ENCODE results near the gene CRELD1.
"Not testable (repeated sequence)": the region's sequence is repeated elsewhere in the genome, so short reads cannot be mapped to it uniquely, and the experiment has no call there.

CRELD1 gene

GRCh38 chr3:9938966-9939365, 5.3 kb downstream of the CRELD1 start:
- H3K27me3 ChIP-seq (ENCODE audit: insufficient read depth, low read length) = no peaks in the 10 kb centered on the region
- no peak overlapping the region for H3K4ac ChIP-seq (ENCODE audit: low read depth, low read length)
- H2AFZ ChIP-seq (ENCODE audit: insufficient read depth, low read length, poor library complexity) = no peak overlapping the region
- peaks cover 7 to 8% of the 10 kb centered on the region in 2 experiments for H3K4me1 ChIP-seq (ENCODE audit: control insufficient read depth in 1 of 2, insufficient read depth in 2 of 2, low read length in 2 of 2)
- H2BK120ac ChIP-seq (ENCODE audit: insufficient read depth, low read length, poor library complexity) = no peak overlapping the region
- no peak for DNase-seq
- no peak overlapping the region for H4K12ac ChIP-seq (ENCODE audit: low read depth, low read length)
- H3K9me3 ChIP-seq (ENCODE audit: insufficient read depth, low read depth, low read length) = no peaks in the 10 kb centered on the region
- no peak overlapping the region for H3K27ac ChIP-seq (ENCODE audit: low read depth, low read length)
- no peaks in the 10 kb centered on the region for H3K79me1 ChIP-seq (ENCODE audit: low read length)
- no peak overlapping the region for H4K91ac ChIP-seq (ENCODE audit: low read depth, low read length)
- H3K14ac ChIP-seq (ENCODE audit: low read length) = no peak overlapping the region
- H3K4me3 ChIP-seq (ENCODE audit: low read depth, low read length) = no peak overlapping the region
- no peaks in the 10 kb centered on the region for H3K79me2 ChIP-seq (ENCODE audit: control insufficient read depth, insufficient read depth, low read length, poor library complexity)
- H3K36me3 ChIP-seq (ENCODE audit: control insufficient read depth in 1 of 2, insufficient read depth in 2 of 2, low read length in 2 of 2) = peaks cover 18 to 20% of the 10 kb centered on the region in 2 experiments
- H3K4me2 ChIP-seq (ENCODE audit: low read length) = no peak overlapping the region
- H3K9ac ChIP-seq (ENCODE audit: low read length) = no peak overlapping the region
- H2BK12ac ChIP-seq (ENCODE audit: low read length) = no peak overlapping the region
- H3K18ac ChIP-seq (ENCODE audit: low read length) = no peak overlapping the region
- H4K8ac ChIP-seq (ENCODE audit: low read depth, low read length) = no peak overlapping the region
- no peak overlapping the region for H2AK5ac ChIP-seq (ENCODE audit: low read length)
- no peak overlapping the region for H2BK5ac ChIP-seq (ENCODE audit: low read depth, low read length, poor library complexity)
- WGBS (ENCODE audit: extremely low coverage, insufficient coverage, insufficient read length) = no CpG with 5 or more reads among the region's 2 CpGs
- H3K23ac ChIP-seq (ENCODE audit: low read length) = no peak overlapping the region

- not testable (repeated sequence) for H3K4me2 ChIP-seq (ENCODE audit: low read length); H2AK5ac ChIP-seq (ENCODE audit: low read length); H3K18ac ChIP-seq (ENCODE audit: low read length); H2BK12ac ChIP-seq (ENCODE audit: low read length); H3K27me3 ChIP-seq (ENCODE audit: insufficient read depth, low read length); H3K9ac ChIP-seq (ENCODE audit: low read length); H3K4me3 ChIP-seq (ENCODE audit: low read depth, low read length); H3K4ac ChIP-seq (ENCODE audit: low read depth, low read length); H2AFZ ChIP-seq (ENCODE audit: insufficient read depth, low read length, poor library complexity); H2BK120ac ChIP-seq (ENCODE audit: insufficient read depth, low read length, poor library complexity); H3K27ac ChIP-seq (ENCODE audit: low read depth, low read length); H3K4me1 ChIP-seq (ENCODE audit: control insufficient read depth in 1 of 2, insufficient read depth in 2 of 2, low read length in 2 of 2); H3K14ac ChIP-seq (ENCODE audit: low read length); H3K79me2 ChIP-seq (ENCODE audit: control insufficient read depth, insufficient read depth, low read length, poor library complexity); H3K23ac ChIP-seq (ENCODE audit: low read length); H4K12ac ChIP-seq (ENCODE audit: low read depth, low read length); H4K91ac ChIP-seq (ENCODE audit: low read depth, low read length); H3K9me3 ChIP-seq (ENCODE audit: insufficient read depth, low read depth, low read length); H3K79me1 ChIP-seq (ENCODE audit: low read length); DNase-seq; H4K8ac ChIP-seq (ENCODE audit: low read depth, low read length); H2BK5ac ChIP-seq (ENCODE audit: low read depth, low read length, poor library complexity)
- no CpG with 5 or more reads among the region's 32 CpGs for WGBS (ENCODE audit: extremely low coverage, insufficient coverage, insufficient read length)
- H3K36me3 ChIP-seq (ENCODE audit: control insufficient read depth in 1 of 2, insufficient read depth in 2 of 2, low read length in 2 of 2) = peaks cover 20 to 24% of the 10 kb centered on the region in 2 experiments
Observed at GRCh38 chr3:9939906-9940305, 6.3 kb downstream of the CRELD1 start.

GRCh38 chr3:9940746-9941145, 7.1 kb downstream of the CRELD1 start:
- Histone ChIP-seq H4K8ac (ENCODE audit: low read depth, low read length) (no peak overlapping the region), H3K27ac (ENCODE audit: low read depth, low read length) (no peak overlapping the region), H3K27me3 (ENCODE audit: insufficient read depth, low read length) (no peaks in the 10 kb centered on the region), H3K18ac (ENCODE audit: low read length) (no peak overlapping the region), H2BK12ac (ENCODE audit: low read length) (no peak overlapping the region), H4K91ac (ENCODE audit: low read depth, low read length) (no peak overlapping the region), H3K79me2 (ENCODE audit: control insufficient read depth, insufficient read depth, low read length, poor library complexity) (no peaks in the 10 kb centered on the region), H3K23ac (ENCODE audit: low read length) (no peak overlapping the region), H3K14ac (ENCODE audit: low read length) (no peak overlapping the region), H2BK5ac (ENCODE audit: low read depth, low read length, poor library complexity) (no peak overlapping the region), H2AFZ (ENCODE audit: insufficient read depth, low read length, poor library complexity) (no peak overlapping the region), H2AK5ac (ENCODE audit: low read length) (no peak overlapping the region), H3K4me1 (ENCODE audit: control insufficient read depth in 1 of 2, insufficient read depth in 2 of 2, low read length in 2 of 2) (no peaks in the 10 kb centered on the region), H3K9me3 (ENCODE audit: insufficient read depth, low read depth, low read length) (no peaks in the 10 kb centered on the region), H3K79me1 (ENCODE audit: low read length) (no peaks in the 10 kb centered on the region), H3K4me3 (ENCODE audit: low read depth, low read length) (no peak overlapping the region), H3K36me3 (ENCODE audit: control insufficient read depth in 1 of 2, insufficient read depth in 2 of 2, low read length in 2 of 2) (peaks cover 20 to 24% of the 10 kb centered on the region in 2 experiments), H3K4me2 (ENCODE audit: low read length) (no peak overlapping the region), H3K4ac (ENCODE audit: low read depth, low read length) (no peak overlapping the region), H3K9ac (ENCODE audit: low read length) (no peak overlapping the region), H4K12ac (ENCODE audit: low read depth, low read length) (no peak overlapping the region), H2BK120ac (ENCODE audit: insufficient read depth, low read length, poor library complexity) (no peak overlapping the region)
- WGBS (ENCODE audit: extremely low coverage, insufficient coverage, insufficient read length) = no CpG with 5 or more reads among the region's 10 CpGs
- DNase-seq = no peak

GRCh38 chr3:9942164-9942563, 8.5 kb downstream of the CRELD1 start:
- Histone ChIP-seq H2BK5ac (ENCODE audit: low read depth, low read length, poor library complexity) (no peak overlapping the region), H2AFZ (ENCODE audit: insufficient read depth, low read length, poor library complexity) (no peak overlapping the region), H2BK120ac (ENCODE audit: insufficient read depth, low read length, poor library complexity) (no peak overlapping the region), H3K27ac (ENCODE audit: low read depth, low read length) (no peak overlapping the region), H3K9ac (ENCODE audit: low read length) (no peak overlapping the region), H3K79me2 (ENCODE audit: control insufficient read depth, insufficient read depth, low read length, poor library complexity) (peaks cover 2% of the 10 kb centered on the region), H3K27me3 (ENCODE audit: insufficient read depth, low read length) (no peaks in the 10 kb centered on the region), H2BK12ac (ENCODE audit: low read length) (no peak overlapping the region), H3K36me3 (ENCODE audit: control insufficient read depth in 1 of 2, insufficient read depth in 2 of 2, low read length in 2 of 2) (peaks cover 20 to 24% of the 10 kb centered on the region in 2 experiments), H3K4me3 (ENCODE audit: low read depth, low read length) (no peak overlapping the region), H3K9me3 (ENCODE audit: insufficient read depth, low read depth, low read length) (no peaks in the 10 kb centered on the region), H3K23ac (ENCODE audit: low read length) (no peak overlapping the region), H4K8ac (ENCODE audit: low read depth, low read length) (no peak overlapping the region), H3K79me1 (ENCODE audit: low read length) (peaks cover 8% of the 10 kb centered on the region), H3K4me1 (ENCODE audit: control insufficient read depth in 1 of 2, insufficient read depth in 2 of 2, low read length in 2 of 2) (peaks cover 7 to 9% of the 10 kb centered on the region in 2 experiments), H4K91ac (ENCODE audit: low read depth, low read length) (no peak overlapping the region), H3K14ac (ENCODE audit: low read length) (no peak overlapping the region), H2AK5ac (ENCODE audit: low read length) (no peak overlapping the region), H4K12ac (ENCODE audit: low read depth, low read length) (no peak overlapping the region), H3K4me2 (ENCODE audit: low read length) (no peak overlapping the region), H3K18ac (ENCODE audit: low read length) (no peak overlapping the region), H3K4ac (ENCODE audit: low read depth, low read length) (no peak overlapping the region)
- WGBS (ENCODE audit: extremely low coverage, insufficient coverage, insufficient read length) = no CpG with 5 or more reads among the region's 4 CpGs
- no peak for DNase-seq
